Ascending aorta (tissue), 2 donors: ENCODE measurements around the gene USP6NL. TPM values are rescaled to one million over a fixed set of nuclear protein-coding genes. Genes with fewer than 3 reads are reported as not detected.

Experiments
- DNase-seq, 2 donors: peaks; one replicate each; pipeline ENCODE4 v3.0.0-alpha.2; 2019; ENCODE audit warnings: low spot score in 2 of 2
- H3K27ac ChIP-seq, 2 donors: fragments of 200-600 bp; sonication (generic); one replicate each; pipeline ENCODE4 v1.5.1; 2016 to 2017; ENCODE audit warnings: mild to moderate bottlenecking in 1 of 2
- H3K27me3 ChIP-seq: fragments of 200-600 bp; sonication (generic); one replicate; pipeline ENCODE4 v1.5.1; 2017
- H3K36me3 ChIP-seq, 2 donors: fragments of 200-600 bp; sonication (generic); one replicate each; pipeline ENCODE4 v1.5.1; 2016
- H3K4me1 ChIP-seq, 2 donors: fragments of 200-600 bp; sonication (generic); one replicate each; pipeline ENCODE4 v1.5.1; 2016 to 2017; ENCODE audit warnings: mild to moderate bottlenecking in 1 of 2
- H3K4me3 ChIP-seq, 2 donors: fragments of 200-600 bp; sonication (generic); one replicate each; pipeline ENCODE4 v1.5.1; 2016 to 2017; ENCODE audit warnings: mild to moderate bottlenecking in 1 of 2
- H3K9me3 ChIP-seq, 2 donors: fragments of 200-600 bp; sonication (generic); one replicate each; pipeline ENCODE4 v1.5.1; 2016
- CTCF ChIP-seq, 3 experiments: fragments of 200-600 bp in 2 of 3; fragments of 450-650 bp in 1 of 3; sonication (generic) in 2 of 3; IDR thresholded peaks; one replicate each; pipeline ENCODE4 v1.5.1; 2016 to 2019; ENCODE audit warnings: antibody characterized with exemption in 3 of 3, mild to moderate bottlenecking in 1 of 3, moderate library complexity in 1 of 3
- intact Hi-C: fragments of 100-400 bp; cut with DNase I; formaldehyde crosslinking; loops from one replicate; pipeline ENCODE4 v1.15.1; 2023
- total RNA-seq: library from RNA; depleted of rRNA; stranded (reverse); fragments of >200 nt; gene quantifications from one replicate; pipeline ENCODE4 v1.1.0, GENCODE V29; 2016

Gene USP6NL
- total RNA-seq, 1 donor from 2014 or later: 20.5 TPM

GRCh38 chr10:11444531-11445228, 166.8 kb downstream of the USP6NL start:
- no peak for TF ChIP-seq CTCF (IDR thresholded peaks at IDR 0.05)
- no peak overlapping the region for H3K4me3 ChIP-seq
- H3K36me3 ChIP-seq: no peaks in the 10 kb centered on the region
- H3K27me3 ChIP-seq: no peaks in the 10 kb centered on the region
- intact Hi-C loops: no loop called here
- no peak overlapping the region for H3K27ac ChIP-seq
- H3K9me3 ChIP-seq: no peaks in the 10 kb centered on the region
- no peak for DNase-seq
- no peaks in the 10 kb centered on the region for H3K4me1 ChIP-seq

GRCh38 chr10:11444155-11444530, 167.3 kb downstream of the USP6NL start:
- Histone ChIP-seq H3K9me3 (no peaks in the 10 kb centered on the region), H3K27me3 (no peaks in the 10 kb centered on the region), H3K27ac (no peak overlapping the region), H3K4me1 (no peaks in the 10 kb centered on the region), H3K4me3 (no peak overlapping the region), H3K36me3 (no peaks in the 10 kb centered on the region)
- no peak for DNase-seq
- intact Hi-C loops: no loop called here
- TF ChIP-seq CTCF (IDR thresholded peaks at IDR 0.05): no peak

GRCh38 chr10:11443468-11444154, 167.8 kb downstream of the USP6NL start:
- Histone ChIP-seq H3K36me3 (no peaks in the 10 kb centered on the region), H3K27me3 (no peaks in the 10 kb centered on the region), H3K4me3 (no peak overlapping the region), H3K4me1 (no peaks in the 10 kb centered on the region), H3K9me3 (no peaks in the 10 kb centered on the region), H3K27ac (no peak overlapping the region)
- TF ChIP-seq CTCF (IDR thresholded peaks at IDR 0.05): no peak
- intact Hi-C loops: no loop called here
- DNase-seq: no peak

- H3K9me3 ChIP-seq: no peaks in the 10 kb centered on the region
- no peak overlapping the region for H3K4me3 ChIP-seq
- DNase-seq: no peak
- intact Hi-C loops: no loop called here
- no peak for TF ChIP-seq CTCF (IDR thresholded peaks at IDR 0.05)
- H3K36me3 ChIP-seq: no peaks in the 10 kb centered on the region
- H3K27ac ChIP-seq: no peak overlapping the region
- no peaks in the 10 kb centered on the region for H3K27me3 ChIP-seq
- no peaks in the 10 kb centered on the region for H3K4me1 ChIP-seq
Measured at GRCh38 chr10:11442001-11442773, 169.3 kb downstream of the USP6NL start.

- Histone ChIP-seq H3K27ac (no peak overlapping the region), H3K4me1 (no peaks in the 10 kb centered on the region), H3K9me3 (no peaks in the 10 kb centered on the region), H3K27me3 (no peaks in the 10 kb centered on the region), H3K36me3 (no peaks in the 10 kb centered on the region), H3K4me3 (no peak overlapping the region)
- no peak for TF ChIP-seq CTCF (IDR thresholded peaks at IDR 0.05)
- DNase-seq: no peak
- intact Hi-C loops: no loop called here
Measured at GRCh38 chr10:11441151-11441535, 170.3 kb downstream of the USP6NL start.
